CD14-positive monocyte (primary cell): ENCODE results near the gene CYP2A6. TPM values are rescaled to one million over a fixed set of nuclear protein-coding genes. Genes with fewer than 3 reads are reported as not detected.

Source experiments
- polyA plus RNA-seq, 3 donors: library from polyadenylated mRNA; depleted of rRNA in 1 of 3; unstranded in 2 of 3; stranded (reverse) in 1 of 3; fragments of 300-500 nt in 2 of 3; fragments of >200 nt in 1 of 3; fragmentation: Illumina TruSeq in 2 of 3; gene quantifications; 1 replicate in 2 of 3; 2 replicates in 1 of 3; pipeline ENCODE4 v1.2.3, GENCODE V29; 2012 to 2021

Gene CYP2A6
- polyA plus RNA-seq, 3 donors, result not detected

Other genes starting within 250 kb of the CYP2A6 start
- gene LTBP4, start 249.1 kb downstream of the CYP2A6 start, polyA plus RNA-seq, result 10 to 100 TPM in 1 of 3 donors, 1 to 10 TPM in 2; 3.8 to 38.7 (median 8.0) TPM
- gene NUMBL, start 159.8 kb downstream of the CYP2A6 start, polyA plus RNA-seq, result 1 to 10 TPM in 1 of 3 donors, under 1 TPM in 2; 0.12 to 7.2 (median 0.45) TPM
- gene COQ8B, start 133.6 kb downstream of the CYP2A6 start, polyA plus RNA-seq, result 10 to 100 TPM; 16.0 to 44.0 (median 23.4) TPM
- 1 to 10 TPM; 2.7 to 5.7 (median 2.9) TPM for gene ITPKC, start 133.3 kb downstream of the CYP2A6 start, polyA plus RNA-seq
- gene ACTMAP, start 100.0 kb downstream of the CYP2A6 start, polyA plus RNA-seq, result 10 to 100 TPM in 1 of 3 donors, 1 to 10 TPM in 2; 4.3 to 13.0 (median 8.5) TPM
- gene SNRPA, start 99.2 kb downstream of the CYP2A6 start, polyA plus RNA-seq, result 10 to 100 TPM; 27.9 to 78.3 (median 44.2) TPM
- under 1 TPM in 1 of 3 donors, not detected in 2; 0.47 TPM for gene MIA, start 74.9 kb downstream of the CYP2A6 start, polyA plus RNA-seq
- 100 to 1,000 TPM in 2 of 3 donors, 10 to 100 TPM in 1; 89.4 to 132 (median 108) TPM for gene RAB4B, start 72.2 kb downstream of the CYP2A6 start, polyA plus RNA-seq
- gene EGLN2, start 51.3 kb downstream of the CYP2A6 start, polyA plus RNA-seq, result 10 to 100 TPM; 60.6 to 76.8 (median 64.5) TPM
- gene CYP2A7, start 31.8 kb upstream of the CYP2A6 start, polyA plus RNA-seq, result not detected
- gene CYP2B6, start 140.8 kb upstream of the CYP2A6 start, polyA plus RNA-seq, result not detected
- gene CYP2A13, start 238.0 kb upstream of the CYP2A6 start, polyA plus RNA-seq, result not detected